ENCODE results near the gene PNRC2. TPM values are rescaled to one million over a fixed set of nuclear protein-coding genes. Genes with fewer than 3 reads are reported as not detected.

The PNRC2 gene
- total RNA-seq, result 121 and 165 TPM in 2 replicates

GRCh38 chr1:23959461-23960290 is at the start of gene PNRC2:
Gene PNRC2 (plus strand): TSS chr1:23959828. CDS start chr1:23961458, 1,630 bp downstream.

GRCh38 chr1:23913212-23913880 is 46.3 kb upstream of the PNRC2 start, which contains the start of gene CNR2:
Gene CNR2 (minus strand): TSS chr1:23913362. CDS start chr1:23875617, 37,745 bp downstream.

DNA sequence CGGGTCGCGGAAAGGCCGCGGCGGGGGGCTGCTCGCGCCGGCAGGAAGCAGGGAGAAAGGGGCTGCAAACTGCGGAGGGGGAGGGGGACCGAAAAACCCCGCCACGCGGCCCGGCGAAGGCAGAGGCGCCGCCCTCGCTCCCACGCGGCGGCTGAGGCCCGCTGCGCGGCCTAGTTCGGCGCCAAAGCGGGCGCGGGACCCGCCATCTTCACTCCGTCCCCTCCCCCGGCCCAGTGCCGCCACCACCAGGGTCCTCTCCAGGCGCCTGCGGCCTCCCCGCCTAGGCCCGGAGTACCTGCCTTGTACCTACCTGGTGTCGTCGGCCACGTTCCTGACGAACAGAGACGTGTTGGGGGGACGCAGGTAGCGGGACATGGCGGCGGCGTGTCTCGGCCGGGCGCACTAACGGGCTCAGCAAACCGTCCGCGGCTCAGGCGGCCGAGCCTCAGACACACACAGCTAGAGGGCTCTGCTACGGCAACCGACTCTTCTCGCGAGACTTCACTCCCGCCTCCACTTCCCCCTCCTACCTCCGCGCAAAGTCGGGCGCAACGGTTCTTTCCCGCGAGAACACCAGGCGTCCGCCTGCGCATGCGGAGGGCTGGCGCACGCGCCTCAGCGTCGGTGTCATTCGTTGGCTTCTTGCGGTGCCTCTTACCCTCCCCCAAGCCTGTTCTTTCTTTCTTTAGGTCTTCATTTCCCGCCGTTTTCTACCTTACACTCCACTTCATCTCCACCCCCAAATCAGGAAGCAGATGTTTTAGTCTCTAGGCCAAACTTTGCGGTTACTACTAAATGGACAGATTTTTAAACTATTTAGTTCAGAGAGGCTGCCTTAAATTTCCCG is 20.5 kb downstream of the PNRC2 start, which contains the start of gene SRSF10:
SRSF10 (minus strand) TSS at position 447 of the 847 bp plus-strand sequence; CDS start at position 375, 72 bp downstream.

Small RNAs within 50 kb of the gene (small RNA-seq; reads per million reads assigned to genes)
- not detected for gene MIR378F

Other genes with a start within 250 kb of the PNRC2 start
- 41.3 and 41.6 TPM in 2 replicates for gene ELOA, start 216.4 kb upstream of the PNRC2 start, total RNA-seq
- 41.4 and 43.7 TPM in 2 replicates for gene PITHD1, start 181.4 kb upstream of the PNRC2 start, total RNA-seq
- 28.9 and 34.9 TPM in 2 replicates for gene LYPLA2, start 168.7 kb upstream of the PNRC2 start, total RNA-seq
- gene GALE, start 159.1 kb upstream of the PNRC2 start, total RNA-seq, result 23.3 and 23.9 TPM in 2 replicates
- gene HMGCL, start 134.4 kb upstream of the PNRC2 start, total RNA-seq, result 36.1 and 52.5 TPM in 2 replicates
- 25.1 and 26.5 TPM in 2 replicates for gene FUCA1, start 91.5 kb upstream of the PNRC2 start, total RNA-seq
- gene CNR2, start 46.5 kb upstream of the PNRC2 start, total RNA-seq, result not detected in 2 replicates
- 107 and 129 TPM in 2 replicates for gene SRSF10, start 20.5 kb downstream of the PNRC2 start, total RNA-seq
- gene MYOM3, start 152.3 kb downstream of the PNRC2 start, total RNA-seq, result 0.26 and 0.32 TPM in 2 replicates
- gene IL22RA1, start 183.3 kb downstream of the PNRC2 start, total RNA-seq, result 0.11 and 0.26 TPM in 2 replicates
- gene IFNLR1, start 227.5 kb downstream of the PNRC2 start, total RNA-seq, result 0.13 and 0.22 TPM in 2 replicates

Measured in articular chondrocyte of knee joint (primary cell).